Breast epithelium (tissue), 3 donors: ENCODE data around the gene FAM124A.

Source experiments
- CTCF ChIP-seq, 3 donors: fragments of 450-650 bp; IDR thresholded peaks; one replicate each; pipeline ENCODE4 v1.5.1; 2016 to 2017; ENCODE audit warnings: antibody characterized with exemption in 3 of 3, mild to moderate bottlenecking in 3 of 3, moderate library complexity in 3 of 3
- POLR2A ChIP-seq: fragments of 450-650 bp; IDR thresholded peaks from one replicate; pipeline ENCODE4 v1.6.1; 2016; ENCODE audit warnings: antibody characterized with exemption, mild to moderate bottlenecking, moderate library complexity
- POLR2AphosphoS5 ChIP-seq, 3 donors: sonication (generic); formaldehyde crosslinking; IDR thresholded peaks; one replicate each; pipeline ENCODE4 v1.6.1; 2017; ENCODE audit warnings: antibody characterized with exemption in 3 of 3

- no peak for TF ChIP-seq POLR2A
- no peak for TF ChIP-seq CTCF (IDR thresholded peaks at IDR 0.05)
- no peak for TF ChIP-seq POLR2AphosphoS5 (IDR thresholded peaks at IDR 0.05)
These were observed 62.1 kb downstream of the FAM124A start for GRCh38 chr13:51284339-51284738.
